HCT116 (cell line): Measurements from ENCODE around the gene DDX52.

ENCODE experiments used
- CTCF ChIP-seq, 3 experiments: fragments of 200-600 bp in 1 of 3; sonication (generic) in 1 of 3; IDR thresholded peaks in 2 of 3; conservative IDR thresholded peaks in 1 of 3; 2 replicates each; pipeline ENCODE4 v1.5.1; 2012 to 2017; ENCODE audit warnings: low read depth in 2 of 3, low read length in 2 of 3, antibody characterized with exemption in 1 of 3, borderline replicate concordance in 1 of 3, control low read depth in 1 of 3, mild to moderate bottlenecking in 1 of 3, mixed read lengths in 1 of 3, mixed run types in 1 of 3, moderate library complexity in 1 of 3; ENCODE audit not compliant: insufficient read depth in 1 of 3
- EZH2phosphoT487 ChIP-seq: fragments of 200-600 bp; IDR thresholded peaks from 2 replicates; pipeline ENCODE4 v1.6.1; 2018; ENCODE audit warnings: antibody characterized with exemption, borderline replicate concordance
- JUND ChIP-seq: IDR thresholded peaks from 2 replicates; pipeline ENCODE4 v1.6.1; 2012
- MAX ChIP-seq: IDR thresholded peaks from 2 replicates; pipeline ENCODE4 v1.6.1; 2012
- YY1 ChIP-seq: IDR thresholded peaks from 2 replicates; pipeline ENCODE4 v1.6.1; 2011; ENCODE audit warnings: low read length, low read depth, moderate library complexity, mild to moderate bottlenecking; ENCODE audit not compliant: insufficient replicate concordance; ENCODE audit errors: extremely low read depth
- ZNF274 ChIP-seq: fragments of 200-500 bp; sonication (Bioruptor generic); IDR thresholded peaks from 2 replicates; pipeline ENCODE4 v1.6.1; 2014; ENCODE audit warnings: mild to moderate bottlenecking, low read depth, low read length, inconsistent platforms

GRCh38 chr17:37642681-37643080 is 565 bp downstream of the DDX52 start:
- TF ChIP-seq JUND: no peak
- TF ChIP-seq MAX: peak; percentile 6; the same call in 1 of the 2 replicates
- no peak for TF ChIP-seq EZH2phosphoT487
- no peak for TF ChIP-seq ZNF274
- TF ChIP-seq CTCF (IDR thresholded peaks at IDR 0.05 in 2 of 3, conservative IDR thresholded peaks at IDR 0.05 in 1 of 3; ENCODE audit: borderline replicate concordance in 1 of 3, insufficient read depth in 1 of 3, low read depth in 2 of 3, low read length in 2 of 3): no peak
- TF ChIP-seq YY1: no peak
